GM19035 (cell line): Measurements from ENCODE around the gene WLS.

ENCODE experiments used
- ATAC-seq: cut with Tn5 transposase; IDR thresholded peaks from one replicate; pipeline ENCODE4 v1.9.1; 2021; ENCODE audit not compliant: unreplicated experiment

WLS gene

GRCh38 chr1:68103011-68103545 is 129.2 kb downstream of the WLS start:
- no peak for ATAC-seq

- no peak for ATAC-seq
These were observed 130.5 kb downstream of the WLS start for GRCh38 chr1:68101829-68102228.

GRCh38 chr1:68100571-68100970 is 131.8 kb downstream of the WLS start:
- no peak for ATAC-seq

- ATAC-seq, result no peak
These were observed 138.6 kb downstream of the WLS start for GRCh38 chr1:68093737-68094136.

GRCh38 chr1:68087184-68087583 is 145.1 kb downstream of the WLS start:
- no peak for ATAC-seq

- ATAC-seq, result no peak
These were observed 146.6 kb downstream of the WLS start for GRCh38 chr1:68085752-68086151.

- ATAC-seq, result no peak
These were observed 148.6 kb downstream of the WLS start for GRCh38 chr1:68083686-68084085.

- no peak for ATAC-seq
These were observed 150.5 kb downstream of the WLS start for GRCh38 chr1:68081775-68082283.

GRCh38 chr1:68078647-68079046 is 153.7 kb downstream of the WLS start:
- ATAC-seq, result no peak
